ENCODE results near the gene USP47. TPM values are rescaled to one million over a fixed set of nuclear protein-coding genes. Genes with fewer than 3 reads are reported as not detected.

USP47 gene
- total RNA-seq, 1 experiment from 2014 or later, result 39.2 TPM

DNA sequence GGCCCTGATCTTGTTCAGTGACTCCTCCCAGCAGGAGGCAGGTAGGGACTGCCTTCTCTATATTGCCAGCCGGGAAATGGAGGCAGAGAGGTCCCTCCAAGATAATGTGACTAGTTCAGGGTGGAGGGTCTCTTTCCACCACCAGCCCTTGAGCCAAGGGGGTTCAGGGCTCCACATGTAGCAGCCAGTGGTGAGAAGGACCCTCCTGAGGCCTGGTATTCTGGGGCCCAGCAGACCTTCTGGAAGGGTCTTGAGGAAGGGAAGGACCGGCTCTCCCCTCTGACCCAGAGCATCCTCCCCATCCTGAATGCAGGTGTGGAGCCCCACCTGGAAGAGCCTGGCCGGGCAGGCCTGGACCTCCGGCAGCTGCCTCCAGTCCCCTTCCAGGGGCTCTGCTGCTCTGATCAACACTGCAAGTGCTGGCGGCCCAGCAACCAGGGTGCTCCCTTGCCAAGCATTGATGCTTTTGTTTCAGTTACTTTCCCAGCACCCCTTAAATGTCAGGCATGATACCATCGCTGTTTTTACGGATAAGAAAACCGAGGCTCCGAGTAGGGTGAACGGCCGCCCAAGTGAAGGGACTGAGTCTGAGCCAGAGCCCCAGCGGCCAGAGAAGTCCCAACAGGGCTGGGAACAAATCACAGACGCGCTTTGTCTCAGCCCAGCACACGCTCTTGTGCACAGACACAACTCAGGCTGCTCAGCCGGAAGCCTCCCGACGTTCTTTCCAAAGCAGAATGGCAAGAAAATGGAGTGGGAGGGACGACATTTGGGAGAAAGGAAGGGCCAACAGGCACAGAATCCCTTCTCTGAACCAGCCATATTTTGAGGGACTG lies 127.8 kb downstream of the USP47 start:
- no peak for TF ChIP-seq SIN3A (IDR thresholded peaks at IDR 0.05; ENCODE audit: borderline replicate concordance, insufficient read depth, low read depth, low read length)
- no peak for TF ChIP-seq REST (IDR thresholded peaks at IDR 0.05; ENCODE audit: insufficient read depth in 1 of 2, low read depth in 2 of 2, low read length in 1 of 2)
- no peak for TF ChIP-seq CTCF (IDR thresholded peaks at IDR 0.05)
- TF ChIP-seq TCF7L2 (IDR thresholded peaks at IDR 0.05; ENCODE audit: low read depth, low read length), result no peak
- no peak for TF ChIP-seq POLR2AphosphoS5 (IDR thresholded peaks at IDR 0.05; ENCODE audit: low read depth, low read length)
- BruUV-seq (replicated peaks), result no TSS peak
- DNase-seq (ENCODE audit: low read depth, low spot score) (no peak), ATAC-seq (no peak)
- POLR2A ChIA-PET, result no interaction called here
- no peaks in the 10 kb centered on the region; the same call in 1 of the 2 replicates for H3K4me1 ChIP-seq (ENCODE audit: control insufficient read depth, insufficient read depth, low read length)
- CTCF ChIA-PET, result no interaction called here
- intact Hi-C loops (cut with micrococcal nuclease; ENCODE audit: unreplicated experiment) (no loop called here), in situ Hi-C loops (cut with HindIII; ENCODE audit: low pct_unique_long_range_greater_than_20kb, low sequenced_read_pairs) (no loop called here)
- H3K36me3 ChIP-seq (ENCODE audit: control insufficient read depth, insufficient read depth, low read length), result no peaks in the 10 kb centered on the region
- no peak overlapping the region for H3K27ac ChIP-seq (ENCODE audit: low read length)
- no peaks in the 10 kb centered on the region for H3K27me3 ChIP-seq (ENCODE audit: control insufficient read depth, insufficient read depth, low read length)
- no peaks in the 10 kb centered on the region for H3K9me3 ChIP-seq (ENCODE audit: control insufficient read depth, insufficient read depth, low read depth, low read length)
- H3K4me3 ChIP-seq (ENCODE audit: low read depth in 2 of 2, low read length in 2 of 2), result no peak overlapping the region

- Histone ChIP-seq H3K9me3 (ENCODE audit: control insufficient read depth, insufficient read depth, low read depth, low read length) (no peaks in the 10 kb centered on the region), H3K36me3 (ENCODE audit: control insufficient read depth, insufficient read depth, low read length) (no peaks in the 10 kb centered on the region), H3K4me3 (ENCODE audit: low read depth in 2 of 2, low read length in 2 of 2) (no peak overlapping the region), H3K4me1 (ENCODE audit: control insufficient read depth, insufficient read depth, low read length) (peaks cover 3% of the 10 kb centered on the region; the same call in 1 of the 2 replicates), H3K27me3 (ENCODE audit: control insufficient read depth, insufficient read depth, low read length) (no peaks in the 10 kb centered on the region), H3K27ac (ENCODE audit: low read length) (no peak overlapping the region)
- in situ Hi-C loops (cut with HindIII; ENCODE audit: low pct_unique_long_range_greater_than_20kb, low sequenced_read_pairs), result no loop called here
- CTCF ChIA-PET, result interaction anchor here (0.6 kb wide), 1 partner anchor 71 kb away, joined by 3 read pairs; no protein-coding TSS in a partner anchor
- ATAC-seq (no peak), DNase-seq (ENCODE audit: low read depth, low spot score) (no peak)
- no TSS peak for BruUV-seq (replicated peaks)
- TF ChIP-seq POLR2AphosphoS5 (IDR thresholded peaks at IDR 0.05; ENCODE audit: low read depth, low read length), result no peak
- TF ChIP-seq SIN3A (IDR thresholded peaks at IDR 0.05; ENCODE audit: borderline replicate concordance, insufficient read depth, low read depth, low read length), result no peak
- TF ChIP-seq TCF7L2 (IDR thresholded peaks at IDR 0.05; ENCODE audit: low read depth, low read length), result no peak
- no peak for TF ChIP-seq REST (IDR thresholded peaks at IDR 0.05; ENCODE audit: insufficient read depth in 1 of 2, low read depth in 2 of 2, low read length in 1 of 2)
- TF ChIP-seq CTCF (IDR thresholded peaks at IDR 0.05), result no peak
- POLR2A ChIA-PET, result no interaction called here
- intact Hi-C loops (cut with micrococcal nuclease; ENCODE audit: unreplicated experiment), result no loop called here
Measured at GRCh38 chr11:11970556-11970955, 128.8 kb downstream of the USP47 start.

Data from Panc1 (cell line).